Mucosa of gallbladder (tissue), 1 donor: ENCODE data around the gene AUTS2. TPM values are rescaled to one million over a fixed set of nuclear protein-coding genes. Genes with fewer than 3 reads are reported as not detected.

ENCODE experiments used
- DNase-seq: peaks from one replicate; pipeline ENCODE4 v3.0.0-alpha.2; 2020; ENCODE audit warnings: low spot score
- total RNA-seq: library from RNA; stranded (reverse); gene quantifications from one replicate; pipeline ENCODE4 v1.2.1, GENCODE V29; 2021
- donor health status: DM: no; HTN: no; CAD: no.

Gene AUTS2
- total RNA-seq, 1 donor from 2014 or later = 50.1 TPM

DNA sequence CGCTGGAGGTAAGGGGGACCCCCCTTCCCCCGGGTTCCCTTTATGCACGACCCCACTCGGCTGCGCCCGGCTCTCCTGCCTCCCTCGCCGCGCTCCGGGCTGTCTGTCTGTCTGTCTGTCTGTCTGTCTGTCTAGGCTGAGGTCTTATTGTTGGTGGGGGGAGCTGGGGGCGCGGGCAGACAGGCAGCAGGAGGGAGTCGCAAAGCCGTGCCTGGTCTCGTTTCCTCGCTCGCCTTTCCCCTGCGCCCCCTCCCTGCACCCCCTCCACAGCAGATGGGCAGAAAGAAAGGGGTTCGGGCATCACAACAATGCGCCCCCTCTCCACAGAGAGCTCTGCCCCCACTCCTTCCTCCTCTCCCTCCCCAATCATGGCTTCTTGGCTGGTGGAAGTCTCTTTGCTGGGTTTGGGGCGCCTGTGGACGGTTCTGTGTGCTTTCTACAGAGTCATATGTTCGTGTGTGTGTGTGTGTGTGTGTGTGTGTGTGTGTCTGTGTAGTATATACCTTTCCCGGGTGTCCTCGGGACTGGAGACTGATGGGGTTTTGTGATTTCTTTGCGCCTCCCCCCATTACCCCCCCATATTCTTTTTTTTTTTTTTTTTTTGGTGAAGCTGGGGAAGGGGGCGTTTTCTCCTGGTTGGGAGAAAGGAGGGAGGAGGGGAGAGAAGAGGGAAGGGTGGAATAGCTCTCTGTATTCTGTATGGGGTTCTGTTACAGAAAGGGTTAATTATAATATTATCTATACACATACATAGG, 1.9 kb downstream of the AUTS2 start:
- no peak for DNase-seq

DNA sequence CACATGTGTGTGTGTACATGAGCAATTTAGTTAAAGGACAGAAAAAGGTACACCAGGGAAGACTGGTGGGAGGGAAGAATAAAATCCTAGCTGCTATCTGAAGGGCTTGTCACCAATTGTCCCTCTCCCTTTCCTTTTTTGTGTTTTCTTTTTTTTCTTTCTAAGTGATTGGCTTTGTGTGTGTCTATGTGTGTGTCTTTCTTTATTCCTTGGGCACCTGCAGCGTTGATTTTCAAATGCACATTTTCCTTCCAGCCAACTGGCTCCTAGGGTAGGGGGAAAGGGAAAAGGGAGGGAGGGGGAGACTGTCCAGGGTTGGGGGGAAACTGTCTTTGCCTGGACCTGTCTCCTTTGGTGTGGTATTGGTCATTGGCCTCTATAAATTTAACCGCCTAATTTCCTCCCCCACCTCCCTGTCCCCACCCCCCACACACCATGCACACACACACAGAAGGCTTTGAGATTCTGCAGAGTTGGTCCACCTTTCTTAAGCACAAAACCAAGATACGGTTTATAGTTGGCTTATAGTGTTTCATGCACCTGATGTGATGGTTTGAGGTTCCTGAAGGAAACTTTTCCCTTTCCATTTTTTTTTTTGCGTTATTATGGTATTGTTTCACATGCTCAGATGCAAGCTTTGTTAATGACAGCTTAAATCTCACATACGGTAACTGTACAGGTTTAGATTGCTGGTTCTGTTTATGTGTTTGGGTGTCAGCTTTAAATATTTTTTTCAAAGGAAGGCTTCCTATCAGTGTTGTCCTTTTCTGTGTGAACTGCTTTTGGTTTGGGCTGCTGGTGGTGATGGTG, 2.6 kb downstream of the AUTS2 start:
- no peak for DNase-seq

DNA sequence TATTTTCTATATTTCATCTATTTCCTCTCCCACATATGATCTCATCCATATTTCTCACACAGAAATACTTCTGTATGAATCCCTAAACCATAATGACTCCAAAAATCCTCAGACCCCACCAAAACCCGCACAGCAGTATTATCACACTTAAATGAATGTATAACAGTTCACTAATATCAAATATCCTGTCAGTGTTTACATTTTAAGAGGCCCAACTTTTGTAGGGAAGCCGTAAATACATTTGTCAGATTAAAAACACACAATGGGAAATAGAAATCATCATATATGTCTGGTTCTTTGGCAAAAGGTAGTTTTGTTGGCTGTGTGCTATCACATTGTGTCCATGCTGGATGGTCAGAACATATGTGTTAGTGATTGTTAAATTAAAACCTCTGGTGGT, 4.2 kb downstream of the AUTS2 start:
- no peak for DNase-seq

DNA sequence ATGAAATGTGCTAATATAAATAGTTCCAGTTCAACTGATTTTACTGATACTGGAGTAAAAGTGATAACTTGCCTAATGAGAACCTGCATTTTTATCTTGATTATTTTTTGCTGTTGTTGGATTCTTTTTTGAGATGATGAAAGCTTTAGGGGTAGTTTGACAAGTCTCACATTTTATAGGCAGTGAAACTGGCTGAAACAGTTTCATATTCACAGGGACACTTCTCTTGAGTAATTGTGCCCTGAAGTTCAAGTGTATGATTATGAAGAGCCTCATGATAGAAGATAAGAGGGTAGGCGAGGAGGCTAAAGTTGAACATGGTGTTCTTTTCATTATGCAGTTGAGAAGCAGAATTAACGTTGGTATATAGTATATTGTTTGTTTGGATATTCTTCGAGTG, 5.1 kb downstream of the AUTS2 start:
- DNase-seq = no peak

DNA sequence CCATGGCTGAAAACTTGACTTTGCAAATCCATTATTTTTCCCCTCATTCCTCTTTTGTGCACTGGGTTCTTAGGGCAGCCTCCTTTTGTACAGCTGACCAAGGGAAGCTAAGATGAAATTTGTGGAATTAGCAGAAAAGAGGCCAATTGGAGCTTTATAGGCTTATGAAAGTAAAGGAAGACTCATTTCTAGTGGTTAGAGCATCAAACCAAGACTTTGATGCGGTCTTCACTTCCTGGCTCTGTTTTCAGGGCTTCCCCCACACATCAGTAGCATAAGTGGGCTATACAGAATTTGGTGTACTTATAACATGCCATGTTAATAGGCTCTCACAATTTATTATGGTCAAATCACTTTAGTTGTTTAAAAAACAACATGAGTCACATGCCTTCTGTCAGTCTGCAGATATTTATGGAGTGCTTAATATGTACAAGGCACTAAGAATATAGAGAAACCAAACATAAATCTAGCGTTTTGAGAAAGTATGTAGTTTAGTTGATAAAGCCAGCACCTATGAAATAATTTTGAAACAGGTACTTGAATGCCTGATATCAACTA, 5.7 kb downstream of the AUTS2 start:
- DNase-seq = no peak

DNA sequence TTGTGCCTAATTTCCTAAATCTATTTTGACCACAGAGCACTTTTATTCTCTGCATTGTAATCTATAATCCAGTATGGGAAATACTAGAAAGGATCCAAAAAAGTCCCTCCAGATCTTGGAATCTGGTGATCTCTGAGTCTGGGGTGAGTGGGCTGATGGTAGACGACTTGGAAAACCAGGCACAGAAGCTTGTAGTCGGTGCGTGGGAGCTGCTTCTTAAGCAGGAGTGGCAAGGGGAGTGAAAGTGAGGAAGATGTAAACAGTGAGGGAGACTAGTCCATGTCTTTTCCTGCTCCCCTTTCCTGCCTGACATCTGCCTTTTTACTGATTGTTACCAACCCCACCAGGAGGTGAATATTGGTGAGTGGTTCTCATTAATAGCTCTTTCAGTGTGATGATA, 6.8 kb downstream of the AUTS2 start:
- no peak for DNase-seq

DNA sequence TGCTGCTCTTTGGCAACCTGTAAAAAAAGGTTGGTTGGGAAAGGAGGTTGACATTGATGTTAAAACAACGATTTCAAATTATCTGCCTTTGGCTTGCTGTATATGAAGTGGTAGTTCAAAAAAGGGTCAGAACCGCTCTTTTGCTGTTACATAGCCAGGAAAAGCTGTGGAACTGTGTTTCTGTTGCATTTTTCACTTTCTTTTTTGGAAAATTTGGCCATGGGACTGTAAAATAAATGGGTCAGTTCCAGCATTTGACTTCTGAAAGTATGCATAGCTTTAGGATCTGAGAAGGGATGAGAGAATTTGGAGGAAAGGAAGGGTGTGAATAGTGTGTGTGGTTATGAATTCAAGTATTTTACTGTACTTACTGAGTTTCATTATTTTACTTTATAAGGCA, 7.3 kb downstream of the AUTS2 start:
- no peak for DNase-seq

DNA sequence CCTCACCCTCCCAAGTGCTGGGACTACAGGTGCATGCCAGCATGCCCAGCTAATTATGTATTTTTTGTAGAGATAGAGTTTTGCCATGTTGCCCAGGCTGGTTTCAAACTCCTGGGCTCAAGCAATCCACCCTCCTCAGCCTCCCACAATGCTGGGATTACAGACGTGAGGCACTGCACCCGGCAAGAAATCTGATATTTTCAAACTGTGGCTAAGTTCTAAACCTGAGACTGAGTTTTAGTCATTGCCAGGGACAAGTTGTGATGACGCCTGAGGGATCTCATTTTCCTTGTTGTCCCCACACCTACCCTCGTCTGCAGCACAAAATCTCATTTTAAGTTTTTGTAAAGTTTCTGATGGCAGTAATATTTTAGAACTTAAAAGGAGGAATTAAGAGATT, 9.8 kb downstream of the AUTS2 start:
- no peak for DNase-seq

DNA sequence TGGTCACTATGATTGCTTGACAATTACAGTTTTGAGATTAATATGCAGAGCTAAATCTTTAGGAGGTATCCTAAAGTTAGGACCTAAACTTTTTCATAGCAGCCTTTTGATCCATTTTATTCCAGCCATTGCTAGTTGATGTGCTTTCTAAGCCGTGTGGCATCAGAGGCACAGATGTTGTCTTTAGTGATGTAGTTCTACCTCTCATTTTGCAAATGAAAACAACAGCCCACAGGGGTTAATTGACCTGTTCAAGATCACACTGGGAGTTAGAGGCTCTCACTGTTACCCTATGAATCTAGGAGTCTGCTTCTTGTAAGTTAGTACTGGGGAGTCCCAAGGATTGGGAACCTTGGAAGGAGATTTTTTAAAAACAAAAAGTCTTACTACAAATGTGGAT, 10.6 kb downstream of the AUTS2 start:
- no peak for DNase-seq

DNA sequence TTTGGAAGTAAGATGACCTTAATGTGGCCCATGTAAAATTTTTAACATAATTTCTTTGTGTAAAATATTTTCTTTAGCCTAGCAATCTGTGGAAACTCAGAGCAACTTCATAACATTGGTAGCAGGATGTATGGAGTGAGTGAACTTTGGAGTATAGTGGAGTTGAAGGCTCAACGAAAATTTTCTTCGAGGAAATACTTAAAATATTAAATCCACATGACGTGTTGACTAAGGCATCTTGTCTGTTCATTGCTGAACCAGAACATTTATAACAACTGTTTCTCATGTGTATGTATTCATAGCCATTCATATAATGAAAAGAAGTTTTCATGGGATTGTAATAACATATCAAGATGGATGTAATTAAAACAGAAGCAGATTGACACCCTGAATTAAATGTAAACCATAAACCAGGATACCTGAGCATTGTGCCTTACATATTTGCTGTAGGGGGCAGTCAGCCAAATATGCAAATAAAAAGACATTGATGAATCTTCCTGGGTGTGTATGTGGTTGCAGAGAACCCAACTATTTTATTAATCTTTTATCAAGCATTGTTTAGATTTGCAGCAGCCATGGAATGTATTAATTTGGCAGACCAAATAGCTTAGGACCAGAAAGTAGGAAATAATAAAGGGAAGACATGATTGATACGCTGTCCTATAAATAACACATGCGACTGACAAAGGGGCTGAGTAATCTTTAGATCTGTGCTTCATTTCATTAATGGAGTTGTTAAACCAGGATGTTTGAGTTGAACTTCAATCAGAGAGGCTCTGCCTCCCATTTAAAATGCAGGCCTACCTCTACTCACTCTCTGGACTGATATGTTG, 11.5 kb downstream of the AUTS2 start:
- no peak for DNase-seq

DNA sequence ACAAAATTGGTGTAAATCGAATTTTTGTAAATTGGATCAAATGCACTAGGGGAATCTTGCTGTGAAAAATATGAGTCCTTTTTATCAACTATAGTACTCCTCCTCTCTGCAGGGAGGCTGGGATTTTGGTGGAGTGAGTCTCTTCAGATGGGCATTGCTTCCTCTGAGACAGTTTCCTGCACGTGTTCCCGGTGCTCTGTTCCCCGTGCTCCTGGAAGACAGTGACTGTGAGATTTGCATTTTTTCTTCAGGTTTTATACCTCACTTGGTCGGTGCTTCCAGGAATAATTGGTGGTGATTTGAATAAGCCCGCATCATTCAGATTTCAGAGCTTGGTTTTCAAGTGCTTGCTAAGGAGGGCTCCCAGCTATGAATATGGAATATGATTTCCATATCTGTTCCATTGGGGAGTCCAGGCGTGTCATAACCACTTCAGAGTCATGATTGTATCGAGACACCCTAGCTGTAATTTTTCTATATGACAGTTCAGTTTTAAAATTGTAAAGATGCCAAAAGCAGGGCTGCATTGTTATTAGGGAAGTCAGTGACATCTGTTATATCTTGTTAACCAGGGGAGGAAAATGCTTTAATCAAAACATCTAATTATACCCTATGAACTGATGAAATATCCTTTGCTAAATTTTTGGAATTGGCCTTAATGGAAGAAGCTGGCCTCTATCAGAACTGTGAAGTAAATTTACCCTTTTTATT, 12.3 kb downstream of the AUTS2 start:
- DNase-seq = no peak

DNA sequence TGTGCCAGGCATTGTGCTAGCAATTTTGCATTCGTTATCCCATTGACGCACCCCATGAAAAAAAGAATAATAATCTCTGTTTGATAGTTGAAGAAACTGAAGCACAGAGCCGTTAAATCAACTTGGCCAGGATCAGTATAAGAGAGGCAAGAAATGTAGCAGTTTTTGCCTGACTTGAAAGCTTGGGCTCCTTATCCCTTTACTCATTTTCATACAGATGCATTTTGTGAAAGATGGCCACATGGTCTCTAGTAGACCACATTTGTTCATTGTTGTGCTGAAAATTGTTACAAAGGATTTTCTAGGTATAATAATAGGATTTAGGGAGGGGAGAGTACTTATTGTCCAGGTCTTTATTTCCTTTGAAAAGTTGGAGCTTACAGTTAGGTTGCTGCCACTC, 14.7 kb downstream of the AUTS2 start:
- DNase-seq = no peak

DNA sequence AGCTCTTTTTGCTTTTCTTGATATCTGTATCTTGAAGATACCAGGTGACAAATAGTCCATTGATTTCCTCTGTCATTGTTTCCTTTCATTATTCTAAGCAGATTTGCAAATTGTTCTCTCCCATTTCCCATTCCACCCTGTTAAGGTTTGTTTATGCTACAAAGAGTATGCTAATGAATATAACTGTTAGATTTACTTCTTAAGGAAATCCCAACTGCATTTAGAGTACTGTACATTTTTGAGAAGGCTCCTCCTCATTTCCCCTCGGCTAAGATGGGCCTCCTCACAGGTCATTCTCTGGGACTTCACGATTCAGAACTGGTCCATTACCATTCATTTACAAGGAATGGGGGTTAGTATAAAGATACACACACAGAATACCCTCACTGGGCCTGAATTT, 15.6 kb downstream of the AUTS2 start:
- DNase-seq = no peak

DNA sequence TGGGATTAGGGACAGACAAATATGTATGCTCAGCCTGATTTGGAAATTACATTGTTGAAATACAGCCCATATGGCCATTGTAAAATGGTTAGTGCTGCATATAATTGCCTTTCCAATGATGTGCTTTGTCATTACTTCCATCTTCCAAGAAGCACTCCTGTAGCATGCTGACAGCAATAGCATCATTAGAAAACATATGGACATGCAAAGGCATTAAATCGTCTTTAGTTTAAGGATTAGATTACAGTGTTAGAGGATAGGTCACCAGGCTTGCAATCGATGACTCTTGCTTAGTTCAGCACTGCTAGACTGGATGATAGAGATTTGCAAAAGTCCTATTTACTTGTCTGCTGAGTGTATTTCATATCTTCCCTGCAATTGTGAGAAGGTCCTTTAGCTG, 17.4 kb downstream of the AUTS2 start:
- no peak for DNase-seq

DNA sequence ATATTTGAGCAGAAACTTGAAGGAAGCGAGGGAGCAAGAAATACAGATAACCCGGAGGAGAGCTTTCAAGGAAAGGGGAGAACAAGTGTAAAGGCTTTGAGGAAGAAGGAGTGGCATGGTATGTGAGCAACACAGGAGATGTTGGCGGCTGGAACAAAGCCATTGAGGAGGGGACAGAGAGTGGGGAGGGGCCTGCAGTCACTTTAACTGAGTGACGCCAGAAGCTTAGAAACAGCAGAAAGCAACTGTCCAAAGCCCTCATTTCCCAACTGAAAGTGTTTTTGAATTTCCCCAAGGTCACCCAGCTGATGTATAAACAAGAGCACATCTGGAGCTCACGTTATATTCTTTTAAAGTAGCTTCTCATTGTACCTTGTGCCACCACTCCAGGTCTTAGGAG, 19.1 kb downstream of the AUTS2 start:
- DNase-seq = no peak

DNA sequence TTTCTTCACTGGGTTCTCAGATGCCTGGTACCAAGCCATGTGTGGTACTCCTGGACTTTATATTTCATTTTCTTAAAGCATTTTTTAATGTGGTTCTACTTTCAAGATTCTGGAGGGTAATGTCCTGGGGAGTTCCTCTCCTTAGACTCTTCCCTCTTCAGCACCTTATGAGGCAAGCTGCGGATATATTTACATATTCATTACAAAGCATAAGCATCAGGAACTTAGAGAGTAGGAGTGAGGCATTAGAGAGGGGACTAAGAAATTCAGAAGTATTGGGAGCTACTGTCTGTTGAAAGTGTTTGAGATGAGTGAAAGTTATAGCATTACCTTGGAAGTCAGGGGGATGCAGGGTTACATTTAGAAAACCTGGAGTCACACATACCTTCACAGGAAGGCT, 20.8 kb downstream of the AUTS2 start:
- DNase-seq = no peak

DNA sequence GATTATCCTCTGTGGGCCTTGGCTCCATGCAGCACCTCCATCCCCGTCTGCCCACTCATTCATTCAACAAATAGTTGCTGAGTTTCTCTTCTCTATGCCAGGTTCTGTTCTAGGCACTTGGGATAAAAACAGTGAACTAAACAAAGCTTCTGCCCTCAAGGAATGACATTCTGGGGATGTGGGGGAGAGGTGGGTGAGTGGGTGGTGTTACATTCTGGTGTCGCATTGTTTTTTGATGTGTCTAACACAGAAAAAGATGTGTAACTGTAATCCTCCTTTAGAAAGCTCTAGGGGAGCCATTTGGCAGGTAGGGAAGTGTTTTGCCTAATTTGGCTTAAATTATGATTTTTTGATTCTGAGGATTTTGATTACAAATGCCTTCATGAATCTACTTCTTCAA, 21.4 kb downstream of the AUTS2 start:
- no peak for DNase-seq

DNA sequence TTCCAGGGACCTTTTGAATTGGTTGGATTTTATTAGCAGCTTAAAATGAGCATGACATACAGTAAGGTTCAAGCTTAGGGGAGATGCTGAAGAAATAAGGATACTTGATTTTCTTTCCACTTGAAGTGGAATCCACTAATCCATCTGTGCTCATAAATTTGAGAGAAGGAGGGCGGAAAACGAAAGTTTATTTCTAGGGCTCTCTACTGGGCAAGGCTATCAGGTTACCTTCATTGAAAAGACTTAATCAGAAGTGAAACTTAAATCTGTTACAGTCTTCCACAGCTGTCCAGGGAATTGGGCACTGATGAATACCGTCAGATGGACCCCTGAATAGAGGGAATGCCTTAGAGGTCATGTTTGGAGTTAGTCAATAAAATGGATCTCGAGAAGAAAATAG, 21.8 kb downstream of the AUTS2 start:
- DNase-seq = no peak

DNA sequence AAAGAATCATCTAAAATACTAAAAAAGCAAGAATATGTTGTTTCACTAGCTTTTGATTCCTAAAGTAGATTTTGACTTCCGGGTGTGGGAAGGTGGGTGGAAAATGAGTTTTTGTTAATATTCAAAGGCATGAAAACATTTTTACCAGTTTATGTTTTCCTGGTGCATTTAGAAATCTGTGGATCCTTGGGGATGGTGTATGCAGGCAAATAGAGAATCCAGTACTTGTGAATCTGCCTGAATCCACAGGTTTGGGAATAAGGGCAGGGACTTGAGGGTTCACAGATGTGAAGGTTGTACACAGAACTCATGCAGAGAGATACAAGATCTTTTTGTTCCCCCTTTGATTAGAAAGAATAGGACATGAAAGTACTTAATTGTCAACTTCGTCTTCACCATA, 22.4 kb downstream of the AUTS2 start:
- DNase-seq = no peak

DNA sequence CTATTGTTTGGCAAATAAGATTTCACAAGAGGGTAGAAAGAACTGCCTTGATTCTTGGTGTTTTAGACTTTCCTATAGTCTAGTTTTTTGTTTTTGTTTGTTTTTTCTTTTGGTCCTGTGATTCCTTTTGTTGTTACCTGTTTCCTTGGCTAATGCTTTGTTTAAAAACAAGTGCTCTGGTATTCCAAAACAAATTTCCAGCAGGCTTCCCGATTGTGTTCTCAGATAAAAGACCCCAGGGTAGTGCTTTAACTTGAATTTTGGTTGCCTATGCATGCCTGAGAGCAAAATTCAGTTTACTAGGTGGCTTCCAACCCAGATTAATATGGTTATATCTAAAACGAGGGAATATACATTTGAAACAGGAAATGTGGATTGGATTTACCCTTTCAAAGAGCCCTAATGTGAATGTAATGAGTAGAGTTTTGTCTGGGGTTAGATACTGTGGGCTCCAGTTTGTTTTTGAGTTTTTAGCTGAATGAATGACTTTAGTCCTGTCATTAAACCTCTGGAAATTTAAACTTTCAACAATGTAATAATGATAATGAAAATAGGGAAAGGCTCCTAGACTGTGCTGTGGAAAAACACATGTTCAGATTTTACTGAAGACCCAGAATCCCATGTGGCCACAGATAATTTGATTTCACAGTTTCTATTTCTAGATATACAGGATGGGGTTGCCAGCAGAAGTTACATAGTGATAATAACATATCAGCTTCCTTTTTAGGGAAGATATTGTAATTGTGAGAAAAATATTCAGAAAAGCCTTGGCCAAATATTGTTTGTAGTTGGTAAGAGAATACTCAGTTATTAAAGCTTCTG, 23.9 kb downstream of the AUTS2 start:
- no peak for DNase-seq

DNA sequence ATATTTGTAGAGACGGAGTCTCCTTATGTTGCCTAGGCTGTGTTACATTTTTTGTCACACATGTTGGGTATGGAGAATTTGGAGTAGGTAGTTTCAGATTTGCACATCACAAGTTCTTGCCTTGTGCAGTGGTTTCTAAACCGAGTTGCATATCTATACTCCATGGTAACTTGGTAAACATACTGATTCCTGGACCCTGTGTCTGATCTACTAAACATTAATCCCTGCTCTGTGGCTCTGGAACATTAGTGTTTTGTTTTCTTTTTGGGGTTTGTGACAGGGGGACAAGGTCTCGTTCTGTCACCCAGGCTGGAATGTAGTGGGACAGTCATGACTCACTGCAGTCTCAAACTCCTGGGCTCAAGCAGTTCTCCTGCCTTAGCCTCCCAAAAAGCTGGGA, 24.7 kb downstream of the AUTS2 start:
- DNase-seq = no peak
